Fibroblast of mammary gland (primary cell): Measurements from ENCODE around the gene MAN1B1.
A peak's percentile ranks its signal among the peaks of the same experiment; 100 is the strongest.
"Not testable (repeated sequence)": the region's sequence is repeated elsewhere in the genome, so short reads cannot be mapped to it uniquely, and the experiment has no call there.

ENCODE experiments used
- DNase-seq: peaks from one replicate; pipeline ENCODE4 v3.0.0-alpha.2; 2010; ENCODE audit warnings: low read depth
- H3K4me3 ChIP-seq: 2 replicates; pipeline ENCODE4 v1.5.1; 2011; ENCODE audit warnings: low read depth, mild to moderate bottlenecking, low read length, moderate library complexity; ENCODE audit not compliant: control insufficient read depth
- CTCF ChIP-seq: conservative IDR thresholded peaks from 2 replicates; pipeline ENCODE4 v1.5.1; 2011; ENCODE audit warnings: low read depth, low read length, inconsistent platforms; ENCODE audit not compliant: control insufficient read depth, insufficient read depth

MAN1B1 gene

GRCh38 chr9:137057545-137057944, 29.2 kb upstream of the MAN1B1 start:
- no peak for DNase-seq
- no peak for TF ChIP-seq CTCF
- H3K4me3 ChIP-seq, result no peak overlapping the region

- TF ChIP-seq CTCF, result no peak
- no peak for DNase-seq
- no peak overlapping the region for H3K4me3 ChIP-seq
Observed at GRCh38 chr9:137058521-137059234, 28.1 kb upstream of the MAN1B1 start.

- no peak overlapping the region for H3K4me3 ChIP-seq
- DNase-seq, result no peak
- no peak for TF ChIP-seq CTCF
Observed at GRCh38 chr9:137062384-137062783, 24.4 kb upstream of the MAN1B1 start.

GRCh38 chr9:137062798-137063197, 24.0 kb upstream of the MAN1B1 start:
- DNase-seq, result not testable (repeated sequence)

GRCh38 chr9:137063311-137064026, 23.3 kb upstream of the MAN1B1 start:
- no peak for DNase-seq
- H3K4me3 ChIP-seq, result no peak overlapping the region
- TF ChIP-seq CTCF, result no peak

More at GRCh38 chr9:137062798-137063197, 24.0 kb upstream of the MAN1B1 start:
- H3K4me3 ChIP-seq, result not testable (repeated sequence)

- peak; percentile 75 for TF ChIP-seq CTCF
- no peak overlapping the region for H3K4me3 ChIP-seq
- DNase-seq, result peak; percentile 40
Observed at GRCh38 chr9:137064027-137064879, 22.5 kb upstream of the MAN1B1 start.

GRCh38 chr9:137064880-137065164, 22.0 kb upstream of the MAN1B1 start:
- no peak for DNase-seq
- no peak for TF ChIP-seq CTCF
- H3K4me3 ChIP-seq, result no peak overlapping the region
